BLaER1 treated with 17β-estradiol and CSF1 and Interleukin-3, amounts not matched to agents 10 nM and 100 nM (cell line): ENCODE results near the gene CIRBP.

ENCODE experiments used
- H3K27ac ChIP-seq, 11 experiments: shearing (Covaris generic); formaldehyde crosslinking; 2 replicates each; pipeline ENCODE4 v1.8.1; 2022
- H3K27me3 ChIP-seq, 11 experiments: shearing (Covaris generic); formaldehyde crosslinking; 2 replicates each; pipeline ENCODE4 v1.8.1; 2022
- H3K36me3 ChIP-seq, 11 experiments: shearing (Covaris generic); formaldehyde crosslinking; 2 replicates each; pipeline ENCODE4 v1.8.1; 2022
- H3K4me1 ChIP-seq, 10 experiments: shearing (Covaris generic); formaldehyde crosslinking; 2 replicates each; pipeline ENCODE4 v1.8.1; 2022
- H3K4me2 ChIP-seq, 11 experiments: shearing (Covaris generic); formaldehyde crosslinking; 2 replicates each; pipeline ENCODE4 v1.8.1; 2022
- H3K4me3 ChIP-seq, 10 experiments: shearing (Covaris generic); formaldehyde crosslinking; 2 replicates each; pipeline ENCODE4 v1.8.1; 2022
- H3K9ac ChIP-seq, 11 experiments: shearing (Covaris generic); formaldehyde crosslinking; 2 replicates each; pipeline ENCODE4 v1.8.1; 2022
- H3K9me3 ChIP-seq, 11 experiments: shearing (Covaris generic); formaldehyde crosslinking; replicated peaks in 1 of 11; 2 replicates each; pipeline ENCODE4 v1.8.1; 2022
- H4K20me1 ChIP-seq, 11 experiments: shearing (Covaris generic); formaldehyde crosslinking; 2 replicates each; pipeline ENCODE4 v1.8.1; 2022
- Cebpa-rat ChIP-seq, 11 experiments: shearing (Covaris generic); IDR thresholded peaks; 2 replicates each; pipeline ENCODE4 v1.8.1; 2022

The CIRBP gene

DNA sequence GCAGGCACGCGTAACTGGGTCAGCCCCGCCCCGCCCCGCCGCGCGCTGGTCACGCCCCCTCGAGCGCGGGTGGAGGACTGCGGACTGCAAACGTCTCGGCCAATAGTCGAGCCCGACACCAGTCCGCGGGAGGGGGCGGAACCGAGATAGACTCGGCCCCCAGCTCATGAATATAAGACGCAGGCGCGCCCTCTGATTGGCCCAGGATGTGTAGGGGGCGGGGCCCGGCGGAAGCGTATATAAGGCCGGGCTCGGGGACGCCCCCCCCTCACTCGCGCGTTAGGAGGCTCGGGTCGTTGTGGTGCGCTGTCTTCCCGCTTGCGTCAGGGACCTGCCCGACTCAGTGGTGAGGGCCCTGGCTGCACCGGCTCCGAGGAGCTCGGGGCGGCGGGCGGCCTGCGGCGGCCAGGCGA, at the start of gene CIRBP:
TSS of gene CIRBP (plus strand) at position 268 of the 413 bp plus-strand sequence. CDS start 1,602 bp downstream, outside the sequence.
- H3K4me3 ChIP-seq = peak within 1 kb of the TSS; percentile 70 to 89 (median 76)

DNA sequence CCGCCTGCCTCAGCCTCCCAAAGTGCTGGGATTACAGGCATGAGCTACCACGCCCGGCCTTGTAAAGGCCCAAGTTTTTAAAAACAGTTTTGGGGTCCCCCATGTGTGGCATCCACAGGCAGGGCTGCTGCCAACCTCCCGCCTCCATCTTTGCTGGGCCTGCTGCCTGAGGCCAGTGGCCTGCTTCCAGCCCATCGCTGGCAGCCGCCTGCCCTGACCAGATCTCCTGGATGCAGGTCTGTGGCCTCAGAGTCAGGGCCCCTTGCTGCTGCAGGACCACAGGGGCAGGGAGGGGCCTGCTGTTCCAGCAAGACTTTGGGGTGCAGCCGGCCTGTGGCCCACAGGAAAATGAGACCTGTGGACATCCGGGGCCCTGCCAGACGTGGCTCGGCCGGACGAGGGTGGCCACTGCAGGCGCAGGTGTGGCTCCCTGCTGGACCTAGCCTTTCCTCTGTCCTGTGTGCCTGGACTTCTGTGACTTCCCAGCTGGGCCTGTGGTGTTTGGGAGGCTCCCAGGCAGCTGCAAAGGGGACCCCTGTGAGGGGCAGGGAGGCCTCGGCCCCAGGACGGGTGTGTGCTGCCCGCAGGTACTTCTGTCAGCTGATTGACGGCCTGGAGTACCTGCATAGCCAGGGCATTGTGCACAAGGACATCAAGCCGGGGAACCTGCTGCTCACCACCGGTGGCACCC, 49.2 kb upstream of the CIRBP start:
- Histone ChIP-seq H3K27ac (no peak overlapping the region), H3K4me1 (peaks cover 18 to 69% (median 40%) of the 10 kb centered on the region in 10 experiments), H3K9me3 (no peaks in the 10 kb centered on the region), H3K36me3 (peaks cover 60 to 94% (median 79%) of the 10 kb centered on the region in 11 experiments), H4K20me1 (peaks cover 93 to 100% (median 97%) of the 10 kb centered on the region in 11 experiments), H3K4me2 (no peak overlapping the region), H3K27me3 (no peaks in the 10 kb centered on the region), H3K9ac (peak overlapping the region in 2 of 11 experiments; percentile 29 to 34; a peak in 2 of 22 replicates), H3K4me3 (no peak overlapping the region)
- TF ChIP-seq Cebpa-rat (IDR thresholded peaks at IDR 0.05) = no peak

More for the DNA sequence above, at the start of gene CIRBP:
- peaks cover 78 to 91% (median 88%) of the 10 kb centered on the region in 10 experiments for H3K4me1 ChIP-seq
- H3K36me3 ChIP-seq = peaks cover 36 to 42% (median 39%) of the 10 kb centered on the region in 11 experiments
- no peak for TF ChIP-seq Cebpa-rat (IDR thresholded peaks at IDR 0.05)
- no peaks in the 10 kb centered on the region; a peak in 3 of 22 replicates for H3K27me3 ChIP-seq
- no peaks in the 10 kb centered on the region for H3K9me3 ChIP-seq
- H3K27ac ChIP-seq = peak within 1 kb of the TSS; percentile 98 to 100 (median 99)
- H4K20me1 ChIP-seq = peaks cover 46 to 91% (median 70%) of the 10 kb centered on the region in 11 experiments
- peak within 1 kb of the TSS; percentile 98 to 100 (median 99) for H3K4me2 ChIP-seq
- peak within 1 kb of the TSS; percentile 98 to 100 (median 99) for H3K9ac ChIP-seq

DNA sequence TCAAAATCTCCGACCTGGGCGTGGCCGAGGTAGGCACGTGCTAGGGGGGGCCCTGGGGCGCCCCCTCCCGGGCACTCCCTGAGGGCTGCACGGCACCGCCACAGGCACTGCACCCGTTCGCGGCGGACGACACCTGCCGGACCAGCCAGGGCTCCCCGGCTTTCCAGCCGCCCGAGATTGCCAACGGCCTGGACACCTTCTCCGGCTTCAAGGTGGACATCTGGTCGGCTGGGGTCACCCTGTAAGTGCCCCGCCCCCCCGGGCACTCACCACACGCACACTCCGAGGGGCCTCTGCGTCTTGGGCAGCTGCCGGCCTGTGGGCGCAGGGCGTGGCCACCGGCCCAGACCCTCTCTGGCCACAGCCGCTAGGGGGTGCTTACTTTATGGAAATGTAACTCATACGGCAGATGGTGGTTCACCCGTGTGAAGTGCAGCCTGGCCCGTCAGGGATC, 48.6 kb upstream of the CIRBP start:
- Histone ChIP-seq H3K4me3 (no peak overlapping the region), H3K9ac (0 out of 22 replicates have a peak overlapping the region, but pooled peaks of 1 of the 11 experiments have one; percentile 18), H3K9me3 (no peaks in the 10 kb centered on the region), H3K36me3 (peaks cover 61 to 94% (median 85%) of the 10 kb centered on the region in 11 experiments), H3K4me2 (no peak overlapping the region), H3K27ac (no peak overlapping the region), H4K20me1 (peaks cover 92 to 100% (median 97%) of the 10 kb centered on the region in 11 experiments), H3K27me3 (no peaks in the 10 kb centered on the region), H3K4me1 (peaks cover 12 to 69% (median 34%) of the 10 kb centered on the region in 10 experiments)
- TF ChIP-seq Cebpa-rat (IDR thresholded peaks at IDR 0.05) = no peak

DNA sequence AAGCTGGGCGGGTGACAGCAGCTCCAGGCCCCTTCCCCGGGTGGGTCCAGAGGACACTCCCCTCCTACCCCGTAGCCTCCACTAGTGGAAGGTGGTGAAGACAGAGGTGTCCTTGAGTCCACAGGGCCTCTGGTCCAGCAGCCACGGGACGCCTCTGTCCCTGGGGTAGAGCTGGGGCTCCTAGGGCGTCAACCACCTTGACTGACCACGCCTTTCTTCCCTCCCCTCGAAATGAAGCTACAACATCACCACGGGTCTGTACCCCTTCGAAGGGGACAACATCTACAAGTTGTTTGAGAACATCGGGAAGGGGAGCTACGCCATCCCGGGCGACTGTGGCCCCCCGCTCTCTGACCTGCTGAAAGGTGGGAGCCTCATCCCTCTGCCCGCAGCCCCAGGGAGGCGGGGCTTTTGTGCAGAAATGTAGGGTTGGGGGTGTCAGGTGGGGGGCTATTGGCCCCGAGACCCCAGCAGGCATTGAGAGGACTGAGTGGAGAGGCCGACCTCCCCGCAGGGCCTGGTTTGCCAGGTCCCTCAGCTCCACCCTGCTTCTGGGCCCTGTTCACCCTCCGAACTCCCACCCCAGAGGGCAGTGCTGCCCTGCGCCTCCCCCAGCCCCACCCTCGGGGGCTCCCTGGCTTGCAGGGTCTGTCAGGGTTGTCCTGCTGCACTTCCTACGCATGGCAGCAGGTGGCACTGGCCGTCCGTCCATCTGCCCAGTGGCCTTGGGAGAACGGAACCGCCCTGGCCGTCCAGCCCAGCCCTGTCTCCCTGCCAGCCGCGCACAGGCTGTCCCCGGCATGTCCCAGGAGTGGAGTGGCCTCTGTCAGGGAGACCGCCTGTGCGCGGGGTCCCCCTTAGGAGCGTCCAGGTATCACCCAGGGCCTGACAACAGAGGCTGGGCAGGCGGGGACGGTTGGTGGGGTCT, 47.9 kb upstream of the CIRBP start:
- H3K9ac ChIP-seq = peak overlapping the region in 3 of 11 experiments; percentile 10 to 31 (median 18); a peak in 2 of 22 replicates
- H3K27me3 ChIP-seq = no peaks in the 10 kb centered on the region
- H3K4me3 ChIP-seq = no peak overlapping the region
- H3K4me1 ChIP-seq = peaks cover 11 to 69% (median 30%) of the 10 kb centered on the region in 10 experiments
- no peak overlapping the region for H3K27ac ChIP-seq
- TF ChIP-seq Cebpa-rat (IDR thresholded peaks at IDR 0.05) = no peak
- H3K4me2 ChIP-seq = no peak overlapping the region
- peaks cover 92 to 100% (median 97%) of the 10 kb centered on the region in 11 experiments for H4K20me1 ChIP-seq
- H3K36me3 ChIP-seq = peaks cover 64 to 97% (median 84%) of the 10 kb centered on the region in 11 experiments
- H3K9me3 ChIP-seq = no peaks in the 10 kb centered on the region

DNA sequence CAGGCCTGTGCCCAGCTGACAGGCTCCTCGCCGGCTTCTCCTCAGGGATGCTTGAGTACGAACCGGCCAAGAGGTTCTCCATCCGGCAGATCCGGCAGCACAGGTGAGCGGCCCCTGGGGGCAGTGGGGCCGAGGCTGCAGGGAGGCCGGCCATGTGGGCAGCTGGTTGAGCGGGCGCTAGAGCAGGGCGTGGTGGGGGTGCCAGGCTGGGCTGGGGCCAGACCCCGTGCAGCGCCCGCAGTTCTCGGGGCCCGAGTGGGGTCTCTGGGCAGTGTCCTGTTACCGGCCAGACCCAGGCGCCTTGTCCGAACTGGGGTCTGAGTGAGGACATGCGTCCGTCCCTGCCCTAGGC, 47.3 kb upstream of the CIRBP start:
- Histone ChIP-seq H3K9ac (peak overlapping the region in 6 of 11 experiments; percentile 12 to 46 (median 34); a peak in 6 of 22 replicates), H3K36me3 (peaks cover 66 to 97% (median 84%) of the 10 kb centered on the region in 11 experiments)
- TF ChIP-seq Cebpa-rat (IDR thresholded peaks at IDR 0.05) = no peak

DNA sequence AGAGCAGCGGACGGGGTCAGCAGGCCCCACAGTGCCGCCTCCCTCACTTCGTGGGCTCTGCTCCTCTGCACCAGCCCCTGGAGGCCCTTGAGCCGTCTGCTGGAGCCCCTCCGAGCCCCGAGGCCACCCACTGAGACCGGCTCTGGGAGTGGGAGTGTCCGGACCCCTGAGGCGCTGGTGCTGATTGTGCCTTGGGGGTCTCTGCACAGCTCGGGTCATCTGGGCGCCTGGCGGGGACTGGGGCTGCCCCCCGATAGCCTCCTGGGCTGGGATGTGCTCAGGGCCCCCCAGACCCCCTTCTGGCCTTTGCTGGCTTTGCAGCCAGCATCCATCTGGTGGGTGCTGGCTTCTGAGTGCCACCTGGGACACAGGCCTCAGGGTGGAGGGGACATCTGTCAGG, 46.7 kb upstream of the CIRBP start:
- H3K4me2 ChIP-seq = peak overlapping the region in 7 of 11 experiments; percentile 8 to 32 (median 18); a peak in 5 of 22 replicates
- peaks cover 81 to 100% (median 96%) of the 10 kb centered on the region in 11 experiments for H4K20me1 ChIP-seq
- no peak overlapping the region for H3K4me3 ChIP-seq
- no peak for TF ChIP-seq Cebpa-rat (IDR thresholded peaks at IDR 0.05)
- no peaks in the 10 kb centered on the region for H3K9me3 ChIP-seq
- peaks cover 71 to 97% (median 84%) of the 10 kb centered on the region in 11 experiments for H3K36me3 ChIP-seq
- H3K27ac ChIP-seq = no peak overlapping the region
- H3K4me1 ChIP-seq = peaks cover 11 to 57% (median 22%) of the 10 kb centered on the region in 10 experiments
- no peaks in the 10 kb centered on the region for H3K27me3 ChIP-seq
- H3K9ac ChIP-seq = peak overlapping the region in 7 of 11 experiments; percentile 16 to 46 (median 38); a peak in 6 of 22 replicates

More for the DNA sequence above, 47.3 kb upstream of the CIRBP start:
- H3K4me3 ChIP-seq = no peak overlapping the region
- peaks cover 11 to 63% (median 26%) of the 10 kb centered on the region in 10 experiments for H3K4me1 ChIP-seq
- H3K27ac ChIP-seq = no peak overlapping the region
- H3K9me3 ChIP-seq = no peaks in the 10 kb centered on the region
- H4K20me1 ChIP-seq = peaks cover 86 to 100% (median 97%) of the 10 kb centered on the region in 11 experiments
- no peaks in the 10 kb centered on the region for H3K27me3 ChIP-seq
- peak overlapping the region in 1 of 11 experiments; percentile 23; a peak in 1 of 22 replicates for H3K4me2 ChIP-seq

DNA sequence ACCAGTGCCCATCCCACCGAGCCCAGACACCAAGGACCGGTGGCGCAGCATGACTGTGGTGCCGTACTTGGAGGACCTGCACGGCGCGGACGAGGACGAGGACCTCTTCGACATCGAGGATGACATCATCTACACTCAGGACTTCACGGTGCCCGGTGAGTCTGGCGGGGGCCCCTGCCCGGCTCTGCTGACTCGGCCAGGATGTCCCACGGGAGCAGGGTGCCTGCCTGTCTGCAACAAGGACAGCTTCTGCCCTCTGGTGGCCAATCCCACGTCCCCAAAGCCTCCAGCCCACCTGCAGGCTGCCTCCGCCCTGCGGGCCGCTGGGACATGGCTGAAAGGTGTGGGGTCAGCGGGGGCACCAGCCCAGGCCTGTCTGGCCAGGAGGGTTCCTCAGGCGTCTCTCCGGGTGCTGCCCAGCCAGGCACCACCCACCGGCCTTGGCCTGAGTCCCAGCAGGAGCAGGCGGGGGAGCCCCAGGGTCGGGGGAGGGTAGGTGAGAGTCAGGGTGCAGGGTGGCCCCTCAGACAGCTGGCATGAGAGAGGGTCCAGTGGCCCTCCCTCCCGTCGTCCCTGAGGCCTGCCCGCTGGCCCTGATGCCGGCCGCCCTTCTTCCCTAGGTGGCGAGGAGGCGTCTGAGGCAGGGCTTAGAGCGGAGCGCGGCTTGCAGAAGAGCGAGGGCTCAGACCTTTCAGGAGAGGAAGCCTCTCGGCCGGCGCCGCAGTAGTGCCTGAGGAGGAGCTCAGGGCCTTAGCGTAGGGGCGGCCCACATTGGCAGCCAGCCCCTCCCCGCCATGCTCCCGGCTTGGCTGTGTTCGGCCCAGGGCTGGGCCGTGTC, 45.9 kb upstream of the CIRBP start:
- Histone ChIP-seq H3K4me3 (no peak overlapping the region), H3K9me3 (no peaks in the 10 kb centered on the region), H3K4me2 (peak overlapping the region in 7 of 11 experiments; percentile 8 to 32 (median 18); a peak in 5 of 22 replicates), H3K36me3 (peaks cover 80 to 97% (median 90%) of the 10 kb centered on the region in 11 experiments), H3K27ac (no peak overlapping the region), H3K4me1 (peaks cover 10 to 50% (median 18%) of the 10 kb centered on the region in 10 experiments; a peak in 18 of 20 replicates), H3K9ac (peak overlapping the region in 7 of 11 experiments; percentile 16 to 46 (median 38); a peak in 6 of 22 replicates), H4K20me1 (peaks cover 77 to 100% (median 88%) of the 10 kb centered on the region in 11 experiments), H3K27me3 (no peaks in the 10 kb centered on the region)
- no peak for TF ChIP-seq Cebpa-rat (IDR thresholded peaks at IDR 0.05)
